Left ventricle myocardium inferior (tissue), 1 donor: ENCODE data around the gene SMIM32. TPM values are rescaled to one million over a fixed set of nuclear protein-coding genes. Genes with fewer than 3 reads are reported as not detected.

Source experiments
- DNase-seq: peaks from one replicate; pipeline ENCODE4 v3.0.0-alpha.2; 2020
- H3K27ac ChIP-seq: fragments of 200-600 bp; replicated peaks from 2 replicates; pipeline ENCODE4 v1.8.0; 2021
- H3K27me3 ChIP-seq: fragments of 200-600 bp; 2 replicates; pipeline ENCODE4 v1.8.0; 2021; ENCODE audit warnings: low read depth
- H3K36me3 ChIP-seq: fragments of 200-600 bp; 2 replicates; pipeline ENCODE4 v1.8.0; 2021
- H3K4me1 ChIP-seq: fragments of 200-600 bp; 2 replicates; pipeline ENCODE4 v1.8.0; 2021
- H3K4me3 ChIP-seq: fragments of 200-600 bp; 2 replicates; pipeline ENCODE4 v1.8.0; 2021; ENCODE audit warnings: mild to moderate bottlenecking, moderate library complexity
- H3K9me3 ChIP-seq: fragments of 200-600 bp; replicated peaks from 2 replicates; pipeline ENCODE4 v1.8.0; 2021
- CTCF ChIP-seq: fragments of 200-600 bp; IDR thresholded peaks from 2 replicates; pipeline ENCODE4 v1.8.0; 2021; ENCODE audit warnings: antibody characterized with exemption, mild to moderate bottlenecking, borderline replicate concordance
- intact Hi-C: fragments of 100-400 bp; cut with micrococcal nuclease; formaldehyde crosslinking; loops from one replicate; pipeline ENCODE4 v1.11.0; 2022
- total RNA-seq: library from RNA; stranded (reverse); fragmentation: NEBNext Ultra II Directional; extraction: Animal tissue kit (Norgen Biotek cat#: 25700); gene quantifications from one replicate; pipeline ENCODE4 v1.2.1, GENCODE V29; 2021
- donor health status: DM: no; HTN: yes; CAD: no; lungs with severe emphysema.

Gene SMIM32
- total RNA-seq, 1 donor from 2014 or later, result not detected

GRCh38 chr5:136222580-136223235 lies 29.7 kb upstream of the SMIM32 start:
- Histone ChIP-seq H3K27ac (no peak overlapping the region), H3K9me3 (peaks cover 29% of the 10 kb centered on the region), H3K4me1 (no peaks in the 10 kb centered on the region), H3K4me3 (no peak overlapping the region), H3K36me3 (no peaks in the 10 kb centered on the region), H3K27me3 (peaks cover 63% of the 10 kb centered on the region)
- TF ChIP-seq CTCF, result no peak
- intact Hi-C loops, result no loop called here
- no peak for DNase-seq

DNA sequence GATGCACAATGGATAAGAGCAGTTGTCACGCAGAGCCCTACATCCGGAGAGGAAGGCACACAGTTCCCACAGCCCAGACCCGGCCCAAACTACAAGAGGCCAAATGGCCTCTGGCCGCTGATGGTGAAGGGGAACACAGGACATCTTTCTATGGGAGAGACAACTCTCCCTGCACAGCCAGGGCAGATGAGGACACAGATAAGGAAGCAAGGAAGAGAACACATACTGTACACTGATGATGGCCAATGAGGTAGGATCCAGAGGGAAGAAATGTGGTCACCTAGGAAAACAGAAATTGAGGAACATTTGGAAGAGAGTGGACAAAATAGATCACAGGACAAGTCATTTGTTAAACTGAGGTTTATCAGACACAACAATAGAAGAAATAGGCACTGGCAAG lies 28.4 kb upstream of the SMIM32 start:
- peaks cover 61% of the 10 kb centered on the region for H3K27me3 ChIP-seq
- no peaks in the 10 kb centered on the region for H3K36me3 ChIP-seq
- DNase-seq, result no peak
- no peak for TF ChIP-seq CTCF
- H3K4me1 ChIP-seq, result no peaks in the 10 kb centered on the region
- intact Hi-C loops, result no loop called here
- peaks cover 29% of the 10 kb centered on the region for H3K9me3 ChIP-seq
- H3K27ac ChIP-seq, result no peak overlapping the region
- H3K4me3 ChIP-seq, result no peak overlapping the region

GRCh38 chr5:136216230-136216629 lies 23.3 kb upstream of the SMIM32 start:
- intact Hi-C loops, result no loop called here
- H3K4me1 ChIP-seq, result no peaks in the 10 kb centered on the region
- no peak for TF ChIP-seq CTCF
- H3K9me3 ChIP-seq, result peaks cover 21% of the 10 kb centered on the region
- no peak for DNase-seq
- H3K36me3 ChIP-seq, result no peaks in the 10 kb centered on the region
- no peak overlapping the region for H3K4me3 ChIP-seq
- H3K27me3 ChIP-seq, result peaks cover 71% of the 10 kb centered on the region
- no peak overlapping the region for H3K27ac ChIP-seq

DNA sequence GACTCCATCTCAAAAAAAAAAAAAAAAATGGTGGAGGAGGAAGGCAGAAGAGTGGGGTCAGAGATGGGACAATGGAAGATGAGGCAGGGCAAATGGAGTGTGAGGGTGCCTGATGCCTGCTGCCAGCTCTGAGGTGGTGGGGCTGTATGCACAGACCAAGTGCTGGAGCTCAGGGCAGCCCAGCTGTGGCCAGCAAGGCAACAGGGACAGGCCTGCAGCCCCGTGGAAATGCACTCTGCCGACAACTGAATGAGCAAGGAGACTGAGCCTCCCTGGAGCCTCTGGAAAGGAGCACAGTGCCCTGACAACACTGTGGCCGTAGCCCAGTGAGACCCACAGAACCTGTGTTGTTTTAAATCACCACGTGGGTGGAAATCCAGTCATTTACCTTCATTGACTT lies 22.9 kb upstream of the SMIM32 start:
- intact Hi-C loops, result no loop called here
- no peak overlapping the region for H3K27ac ChIP-seq
- DNase-seq, result no peak
- H3K4me3 ChIP-seq, result no peak overlapping the region
- peaks cover 17% of the 10 kb centered on the region for H3K9me3 ChIP-seq
- no peaks in the 10 kb centered on the region for H3K36me3 ChIP-seq
- H3K4me1 ChIP-seq, result no peaks in the 10 kb centered on the region
- H3K27me3 ChIP-seq, result peaks cover 73% of the 10 kb centered on the region
- no peak for TF ChIP-seq CTCF

DNA sequence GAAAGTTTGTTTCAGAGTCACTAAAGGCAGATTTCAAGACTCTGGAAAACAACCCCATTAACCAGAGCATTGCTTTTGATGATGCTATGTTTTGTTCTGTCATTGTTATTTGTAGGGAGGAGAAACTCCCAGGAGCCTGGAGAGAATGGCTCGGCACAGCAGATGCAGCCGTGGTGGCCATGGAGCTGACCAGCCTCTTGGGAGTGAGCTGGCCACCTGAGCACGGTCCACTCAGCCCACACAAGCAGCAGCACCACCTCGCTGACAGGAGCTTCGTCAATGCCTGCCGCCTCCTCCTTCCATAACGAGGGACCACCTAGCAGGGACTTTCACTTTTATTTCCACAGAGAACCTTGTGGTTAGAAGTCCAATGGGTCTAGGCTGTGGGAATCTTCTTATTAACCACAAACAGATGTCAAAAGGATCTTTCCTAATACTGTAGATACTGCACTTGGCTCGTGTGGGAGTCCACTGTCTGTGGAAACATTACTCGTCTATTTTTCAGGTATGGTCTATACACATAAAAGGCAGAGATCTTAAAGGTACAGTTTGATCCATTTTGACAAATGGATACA lies 21.0 kb upstream of the SMIM32 start:
- no peaks in the 10 kb centered on the region for H3K4me1 ChIP-seq
- intact Hi-C loops, result loop anchor here (5.0 kb wide), 1 partner anchor 327 kb away; no protein-coding TSS in a partner anchor
- no peak overlapping the region for H3K4me3 ChIP-seq
- TF ChIP-seq CTCF, result no peak
- no peak overlapping the region for H3K27ac ChIP-seq
- H3K27me3 ChIP-seq, result peaks cover 88% of the 10 kb centered on the region
- H3K36me3 ChIP-seq, result no peaks in the 10 kb centered on the region
- no peaks in the 10 kb centered on the region for H3K9me3 ChIP-seq
- no peak for DNase-seq
